HCT116 (cell line): ENCODE measurements around the gene OR6C70. TPM values are rescaled to one million over a fixed set of nuclear protein-coding genes. Genes with fewer than 3 reads are reported as not detected.
"Not testable (repeated sequence)": the region's sequence is repeated elsewhere in the genome, so short reads cannot be mapped to it uniquely, and the experiment has no call there.

Experiments used
- ATAC-seq: fragments of 200-7000 bp; cut with Tn5 transposase; 2 replicates; pipeline ENCODE4 v1.9.1; 2020; ENCODE audit warnings: mild to moderate bottlenecking, moderate library complexity
- BruUV-seq: library from RNA; stranded (reverse); fragments of 400-500 nt; replicated peaks from 2 replicates; lab custom pipeline; 2021; lab: Mats Ljungman, UMichigan
- CTCF ChIA-PET: fragments of 300-600 bp; sonication (Branson Sonifier 250); formaldehyde crosslinking; loops from one replicate; lab custom pipeline; 2021; ENCODE audit warnings: antibody characterized with exemption; lab: Charles Lee
- POLR2A ChIA-PET: fragments of 300-600, 350-600 bp; sonication (Branson Sonifier 250); formaldehyde crosslinking; loops from one replicate; lab custom pipeline; 2021; ENCODE audit warnings: antibody characterized with exemption; lab: Charles Lee
- RAD21 ChIA-PET, 2 experiments: fragments of 300-600 bp; sonication (Branson Sonifier 250); formaldehyde crosslinking; loops; one replicate each; lab custom pipeline; 2023; ENCODE audit warnings: low total read pairs in 2 of 2; ENCODE audit not compliant: uncharacterized antibody in 2 of 2, unreplicated experiment in 2 of 2, low non-redundant PET in 1 of 2; lab: Charles Lee
- DNase-seq: peaks from one replicate; pipeline ENCODE4 v3.0.0-alpha.2; 2010; ENCODE audit warnings: low read depth, low spot score
- H2AFZ ChIP-seq: fragments of 200-600 bp; shearing (Covaris generic), sonication (generic); 2 replicates; pipeline ENCODE4 v1.6.1; 2017; ENCODE audit warnings: low read depth, mixed run types, mixed read lengths, antibody characterized with exemption, low read length; ENCODE audit not compliant: poor library complexity, severe bottlenecking
- H3K27ac ChIP-seq: 2 replicates; pipeline ENCODE4 v1.5.1; 2012; ENCODE audit warnings: low read depth, low read length
- H3K27me3 ChIP-seq: fragments of 200-600 bp; sonication (generic); 2 replicates; pipeline ENCODE4 v1.6.1; 2016; ENCODE audit warnings: mixed run types, low read length, mixed read lengths; ENCODE audit not compliant: insufficient read depth
- H3K36me3 ChIP-seq, 2 experiments: fragments of 200-500 bp in 1 of 2; fragments of 200-600 bp in 1 of 2; sonication (Bioruptor generic) in 1 of 2; sonication (generic) in 1 of 2; 2 replicates each; pipeline versions ENCODE4 v1.5.1 to v1.6.1; 2014 to 2016; ENCODE audit warnings: low read length in 2 of 2, inconsistent platforms in 1 of 2, mixed read lengths in 1 of 2, mixed run types in 1 of 2; ENCODE audit not compliant: insufficient read depth in 2 of 2, control insufficient read depth in 1 of 2
- H3K4me1 ChIP-seq, 2 experiments: fragments of 200-600 bp in 1 of 2; sonication (generic) in 1 of 2; 2 replicates each; pipeline versions ENCODE4 v1.5.1 to v1.6.1; 2012 to 2017; ENCODE audit warnings: low read length in 2 of 2, inconsistent platforms in 1 of 2, mild to moderate bottlenecking in 1 of 2, mixed read lengths in 1 of 2, mixed run types in 1 of 2, moderate library complexity in 1 of 2; ENCODE audit not compliant: insufficient read depth in 2 of 2, control insufficient read depth in 1 of 2
- H3K4me2 ChIP-seq: fragments of 200-600 bp; sonication (generic); 2 replicates; pipeline ENCODE4 v1.6.1; 2017; ENCODE audit warnings: mixed run types, low read length, mixed read lengths
- H3K4me3 ChIP-seq, 2 experiments: fragments of 200-600 bp in 1 of 2; sonication (generic) in 1 of 2; replicated peaks in 1 of 2; 2 replicates each; pipeline ENCODE4 v1.5.1; 2011 to 2016; ENCODE audit warnings: low read length in 2 of 2, control low read depth in 1 of 2, low read depth in 1 of 2, mild to moderate bottlenecking in 1 of 2, mixed read lengths in 1 of 2, mixed run types in 1 of 2
- H3K79me2 ChIP-seq: fragments of 200-600 bp; sonication (generic); 2 replicates; pipeline ENCODE4 v1.6.1; 2017; ENCODE audit warnings: mild to moderate bottlenecking, mixed run types, low read length, moderate library complexity, mixed read lengths; ENCODE audit not compliant: insufficient read depth
- H3K9ac ChIP-seq: fragments of 200-600 bp; sonication (generic); 2 replicates; pipeline ENCODE4 v1.6.1; 2016; ENCODE audit warnings: low read length, mixed read lengths
- H3K9me2 ChIP-seq: fragments of 200-600 bp; sonication (generic), shearing (Covaris generic); 2 replicates; pipeline ENCODE4 v1.6.1; 2017; ENCODE audit warnings: mixed run types, mild to moderate bottlenecking, moderate library complexity; ENCODE audit not compliant: insufficient read depth
- H3K9me3 ChIP-seq, 2 experiments: fragments of 200-500 bp in 1 of 2; fragments of 200-600 bp in 1 of 2; sonication (Bioruptor generic) in 1 of 2; sonication (generic) in 1 of 2; 2 replicates each; pipeline ENCODE4 v1.6.1; 2014 to 2017; ENCODE audit warnings: low read length in 2 of 2, mixed read lengths in 2 of 2, inconsistent platforms in 1 of 2, low read depth in 1 of 2, mild to moderate bottlenecking in 1 of 2, mixed run types in 1 of 2, moderate library complexity in 1 of 2; ENCODE audit not compliant: control insufficient read depth in 1 of 2, insufficient read depth in 1 of 2
- H4K20me1 ChIP-seq: fragments of 200-600 bp; sonication (generic), shearing (Covaris generic); 2 replicates; pipeline ENCODE4 v1.6.1; 2017; ENCODE audit warnings: mixed run types, mild to moderate bottlenecking, moderate library complexity; ENCODE audit not compliant: insufficient read depth
- ATF3 ChIP-seq: IDR thresholded peaks from 2 replicates; pipeline ENCODE4 v1.6.1; 2012
- CBX3 ChIP-seq: IDR thresholded peaks from 2 replicates; pipeline ENCODE4 v1.6.1; 2012; ENCODE audit warnings: low read depth
- FOSL1 ChIP-seq: IDR thresholded peaks from 2 replicates; pipeline ENCODE4 v1.6.1; 2012; ENCODE audit warnings: low read depth
- JUND ChIP-seq: IDR thresholded peaks from 2 replicates; pipeline ENCODE4 v1.6.1; 2012
- TCF7L2 ChIP-seq: IDR thresholded peaks from 2 replicates; pipeline ENCODE4 v1.7.0; 2011; ENCODE audit warnings: borderline replicate concordance, inconsistent platforms; ENCODE audit not compliant: insufficient read depth, insufficient read length; ENCODE audit errors: extremely low read depth
- YY1 ChIP-seq: IDR thresholded peaks from 2 replicates; pipeline ENCODE4 v1.6.1; 2011; ENCODE audit warnings: low read length, low read depth, moderate library complexity, mild to moderate bottlenecking; ENCODE audit not compliant: insufficient replicate concordance; ENCODE audit errors: extremely low read depth
- ZNF274 ChIP-seq: fragments of 200-500 bp; sonication (Bioruptor generic); IDR thresholded peaks from 2 replicates; pipeline ENCODE4 v1.6.1; 2014; ENCODE audit warnings: mild to moderate bottlenecking, low read depth, low read length, inconsistent platforms
- intact Hi-C: fragments of 100-400 bp; cut with micrococcal nuclease; formaldehyde crosslinking; loops from 2 replicates; pipeline ENCODE4 v1.10.0; 2022
- total RNA-seq: library from RNA; stranded (reverse); gene quantifications from one replicate; pipeline ENCODE4 v1.2.1, GENCODE V29; 2021; ENCODE audit not compliant: unreplicated experiment
- TF ChIP-seq, protein P1 (sequence below), 3 experiments: fragments of 200-600 bp in 1 of 3; sonication (generic) in 1 of 3; IDR thresholded peaks in 2 of 3; conservative IDR thresholded peaks in 1 of 3; 2 replicates each; pipeline ENCODE4 v1.5.1; 2012 to 2017; ENCODE audit warnings: low read depth in 2 of 3, low read length in 2 of 3, antibody characterized with exemption in 1 of 3, borderline replicate concordance in 1 of 3, control low read depth in 1 of 3, mild to moderate bottlenecking in 1 of 3, mixed read lengths in 1 of 3, mixed run types in 1 of 3, moderate library complexity in 1 of 3; ENCODE audit not compliant: insufficient read depth in 1 of 3
- TF ChIP-seq, protein P2 (sequence below): IDR thresholded peaks from 2 replicates; pipeline ENCODE4 v1.6.1; 2012

OR6C70 gene
- total RNA-seq, 1 experiment from 2014 or later = not detected

DNA sequence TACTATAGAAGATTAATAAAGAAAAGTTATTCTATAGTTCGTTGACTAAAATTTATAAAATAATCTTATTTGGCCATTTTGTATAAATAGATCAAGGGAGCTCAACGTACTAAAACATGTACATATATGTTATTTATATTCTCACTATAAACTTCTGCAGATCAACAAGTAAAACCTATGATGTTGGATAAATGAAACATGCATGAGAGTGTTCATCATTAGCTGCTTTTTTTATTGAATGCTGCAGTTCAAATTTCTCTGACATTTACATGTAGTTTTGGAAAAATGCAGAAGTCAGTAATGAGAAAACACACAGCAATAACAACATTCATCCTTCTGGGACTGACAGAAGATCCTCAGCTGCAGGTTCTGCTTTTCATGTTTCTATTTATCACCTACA is 22.1 kb upstream of the OR6C70 start, which contains the start of gene OR6C68:
Gene OR6C68 (plus strand): TSS at position 301 of the 400 bp plus-strand sequence. CDS start 0 bp downstream, at position 301.
- Histone ChIP-seq H3K4me2 (no peak within 1 kb of the TSS), H3K79me2 (no peaks in the 10 kb centered on the region), H3K9ac (no peak within 1 kb of the TSS), H3K27me3 (peaks cover 10% of the 10 kb centered on the region), H3K4me3 (no peak within 1 kb of the TSS), H3K36me3 (no peaks in the 10 kb centered on the region), H4K20me1 (no peaks in the 10 kb centered on the region), H3K9me3 (no peaks in the 10 kb centered on the region), H2AFZ (no peak within 1 kb of the TSS), H3K9me2 (no peaks in the 10 kb centered on the region), H3K27ac (no peak within 1 kb of the TSS), H3K4me1 (no peaks in the 10 kb centered on the region)
- no peak for DNase-seq
- ChIA-PET POLR2A (no interaction called here), RAD21 (no interaction called here), CTCF (no interaction called here)
- no TSS peak for BruUV-seq
- no peak for ATAC-seq
- TF ChIP-seq, protein P1, sequence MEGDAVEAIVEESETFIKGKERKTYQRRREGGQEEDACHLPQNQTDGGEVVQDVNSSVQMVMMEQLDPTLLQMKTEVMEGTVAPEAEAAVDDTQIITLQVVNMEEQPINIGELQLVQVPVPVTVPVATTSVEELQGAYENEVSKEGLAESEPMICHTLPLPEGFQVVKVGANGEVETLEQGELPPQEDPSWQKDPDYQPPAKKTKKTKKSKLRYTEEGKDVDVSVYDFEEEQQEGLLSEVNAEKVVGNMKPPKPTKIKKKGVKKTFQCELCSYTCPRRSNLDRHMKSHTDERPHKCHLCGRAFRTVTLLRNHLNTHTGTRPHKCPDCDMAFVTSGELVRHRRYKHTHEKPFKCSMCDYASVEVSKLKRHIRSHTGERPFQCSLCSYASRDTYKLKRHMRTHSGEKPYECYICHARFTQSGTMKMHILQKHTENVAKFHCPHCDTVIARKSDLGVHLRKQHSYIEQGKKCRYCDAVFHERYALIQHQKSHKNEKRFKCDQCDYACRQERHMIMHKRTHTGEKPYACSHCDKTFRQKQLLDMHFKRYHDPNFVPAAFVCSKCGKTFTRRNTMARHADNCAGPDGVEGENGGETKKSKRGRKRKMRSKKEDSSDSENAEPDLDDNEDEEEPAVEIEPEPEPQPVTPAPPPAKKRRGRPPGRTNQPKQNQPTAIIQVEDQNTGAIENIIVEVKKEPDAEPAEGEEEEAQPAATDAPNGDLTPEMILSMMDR (IDR thresholded peaks at IDR 0.05 in 2 of 3, conservative IDR thresholded peaks at IDR 0.05 in 1 of 3; ENCODE audit: borderline replicate concordance in 1 of 3, insufficient read depth in 1 of 3, low read depth in 2 of 3, low read length in 2 of 3) = no peak
- no peak for TF ChIP-seq FOSL1
- TF ChIP-seq JUND = no peak
- TF ChIP-seq TCF7L2 = no peak
- TF ChIP-seq ZNF274 = no peak
- no peak for TF ChIP-seq ATF3
- TF ChIP-seq, protein P2, sequence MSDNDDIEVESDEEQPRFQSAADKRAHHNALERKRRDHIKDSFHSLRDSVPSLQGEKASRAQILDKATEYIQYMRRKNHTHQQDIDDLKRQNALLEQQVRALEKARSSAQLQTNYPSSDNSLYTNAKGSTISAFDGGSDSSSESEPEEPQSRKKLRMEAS = no peak
- no peak for TF ChIP-seq YY1
- no peak for TF ChIP-seq CBX3
- intact Hi-C loops = no loop called here

- H3K79me2 ChIP-seq, H3K9me3 ChIP-seq, H3K4me3 ChIP-seq, H3K27ac ChIP-seq, POLR2A ChIA-PET, DNase-seq, H3K4me1 ChIP-seq, H4K20me1 ChIP-seq, H2AFZ ChIP-seq, H3K9ac ChIP-seq, H3K36me3 ChIP-seq, intact Hi-C loops, H3K27me3 ChIP-seq, BruUV-seq, CTCF ChIA-PET, H3K4me2 ChIP-seq, RAD21 ChIA-PET, H3K9me2 ChIP-seq, ATAC-seq: not testable (repeated sequence)
Measured at GRCh38 chr12:55484284-55484683, 14.3 kb upstream of the OR6C70 start.

- H3K9me2 ChIP-seq, ATAC-seq, H4K20me1 ChIP-seq, H3K4me3 ChIP-seq, H3K9ac ChIP-seq, RAD21 ChIA-PET, H3K27ac ChIP-seq, intact Hi-C loops, H3K4me2 ChIP-seq, H3K36me3 ChIP-seq, H2AFZ ChIP-seq, H3K4me1 ChIP-seq, POLR2A ChIA-PET, H3K79me2 ChIP-seq, BruUV-seq, DNase-seq, H3K27me3 ChIP-seq, H3K9me3 ChIP-seq, CTCF ChIA-PET: not testable (repeated sequence)
Measured at GRCh38 chr12:55479136-55479535, 9.2 kb upstream of the OR6C70 start.
